ENCODE measurements around the gene TEK.

DNA sequence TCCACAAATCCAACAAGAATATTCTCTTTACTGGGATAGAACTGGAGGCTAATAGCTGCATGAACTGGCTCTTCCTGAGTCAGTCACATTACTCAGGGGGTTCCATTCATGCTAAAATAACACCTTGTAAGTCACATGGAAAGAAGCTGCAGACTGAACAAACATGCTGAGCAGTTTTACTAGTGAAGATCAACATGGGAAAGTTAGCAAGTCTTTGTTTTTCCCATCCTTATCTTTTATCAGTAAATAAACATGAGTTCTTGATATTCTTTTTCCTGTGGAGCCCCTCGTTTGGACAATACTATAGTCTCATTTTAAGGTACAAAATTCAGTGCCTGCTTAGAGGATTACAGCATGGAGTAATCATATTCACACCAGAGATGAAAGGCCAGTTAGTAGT is 43.7 kb upstream of the TEK start:
- TF ChIP-seq, protein P1, sequence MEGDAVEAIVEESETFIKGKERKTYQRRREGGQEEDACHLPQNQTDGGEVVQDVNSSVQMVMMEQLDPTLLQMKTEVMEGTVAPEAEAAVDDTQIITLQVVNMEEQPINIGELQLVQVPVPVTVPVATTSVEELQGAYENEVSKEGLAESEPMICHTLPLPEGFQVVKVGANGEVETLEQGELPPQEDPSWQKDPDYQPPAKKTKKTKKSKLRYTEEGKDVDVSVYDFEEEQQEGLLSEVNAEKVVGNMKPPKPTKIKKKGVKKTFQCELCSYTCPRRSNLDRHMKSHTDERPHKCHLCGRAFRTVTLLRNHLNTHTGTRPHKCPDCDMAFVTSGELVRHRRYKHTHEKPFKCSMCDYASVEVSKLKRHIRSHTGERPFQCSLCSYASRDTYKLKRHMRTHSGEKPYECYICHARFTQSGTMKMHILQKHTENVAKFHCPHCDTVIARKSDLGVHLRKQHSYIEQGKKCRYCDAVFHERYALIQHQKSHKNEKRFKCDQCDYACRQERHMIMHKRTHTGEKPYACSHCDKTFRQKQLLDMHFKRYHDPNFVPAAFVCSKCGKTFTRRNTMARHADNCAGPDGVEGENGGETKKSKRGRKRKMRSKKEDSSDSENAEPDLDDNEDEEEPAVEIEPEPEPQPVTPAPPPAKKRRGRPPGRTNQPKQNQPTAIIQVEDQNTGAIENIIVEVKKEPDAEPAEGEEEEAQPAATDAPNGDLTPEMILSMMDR (IDR thresholded peaks at IDR 0.05) = no peak
- TF ChIP-seq POLR2A (IDR thresholded peaks at IDR 0.05) = no peak
